HepG2 (cell line): Measurements from ENCODE around the gene MFF. TPM values are rescaled to one million over a fixed set of nuclear protein-coding genes. Genes with fewer than 3 reads are reported as not detected.

ENCODE experiments used
- ATAC-seq: fragments of 200-7000 bp; cut with Tn5 transposase; 3 replicates; pipeline ENCODE4 v1.9.1; 2020; ENCODE audit warnings: mild to moderate bottlenecking, moderate library complexity
- BruUV-seq: library from RNA; stranded (reverse); fragments of 400-500 nt; replicated peaks from 2 replicates; lab custom pipeline; 2021; lab: Mats Ljungman, UMichigan
- CTCF ChIA-PET: fragments of 300-600 bp; formaldehyde crosslinking; extraction: SDS; loops from one replicate; lab custom pipeline; 2021; ENCODE audit warnings: low total read pairs, inconsistent platforms, low intra/inter-chr PET ratio; lab: Yijun Ruan, JAX
- POLR2A ChIA-PET: fragments of 350-600 bp; sonication (Branson Sonifier 250); formaldehyde crosslinking; loops from one replicate; lab custom pipeline; 2020; ENCODE audit warnings: antibody characterized with exemption, inconsistent platforms; lab: Yijun Ruan, JAX
- DNase-seq: peaks from one replicate; pipeline ENCODE4 v3.0.0-alpha.2; 2015; ENCODE audit warnings: low spot score
- FAIRE-seq: peaks from 3 replicates; lab custom pipeline; 2011; peaks lifted over from hg19 to GRCh38; lab: Jason Lieb, UNC
- H2AFZ ChIP-seq: one replicate; pipeline ENCODE4 v1.6.1; 2011; ENCODE audit warnings: low read length, inconsistent platforms
- H3K27ac ChIP-seq: fragments of 300-600 bp; 3 replicates; pipeline ENCODE4 v1.8.0; 2011; ENCODE audit warnings: mixed run types, mild to moderate bottlenecking, mixed read lengths, low read length, inconsistent platforms; ENCODE audit not compliant: insufficient read depth; ENCODE audit errors: extremely low read length
- H3K27me3 ChIP-seq, 2 experiments: fragments of 200-600 bp in 1 of 2; 2 replicates in 1 of 2; 3 replicates in 1 of 2; pipeline versions ENCODE4 v1.6.0 to v1.8.0; 2011; ENCODE audit warnings: low read length in 2 of 2, mild to moderate bottlenecking in 2 of 2, moderate library complexity in 2 of 2, inconsistent platforms in 1 of 2; ENCODE audit not compliant: insufficient read depth in 2 of 2, control insufficient read depth in 1 of 2
- H3K36me3 ChIP-seq, 2 experiments: fragments of 200-600 bp in 1 of 2; replicated peaks in 1 of 2; 2 replicates in 1 of 2; 3 replicates in 1 of 2; pipeline versions ENCODE4 v1.5.1 to v1.8.0; 2011; ENCODE audit warnings: low read length in 2 of 2, inconsistent platforms in 1 of 2; ENCODE audit not compliant: insufficient read depth in 2 of 2, control insufficient read depth in 1 of 2
- H3K4me1 ChIP-seq: 2 replicates; pipeline ENCODE4 v1.5.1; 2012; ENCODE audit warnings: low read length, inconsistent platforms; ENCODE audit not compliant: insufficient read depth
- H3K4me2 ChIP-seq: 2 replicates; pipeline ENCODE4 v1.6.0; 2011; ENCODE audit warnings: low read depth, low read length, inconsistent platforms
- H3K4me3 ChIP-seq, 3 experiments: fragments of 200-600 bp in 1 of 3; sonication (generic), shearing (Covaris generic) in 1 of 3; replicated peaks in 1 of 3; 2 replicates each; pipeline ENCODE4 v1.5.1; 2011 to 2016; ENCODE audit warnings: low read length in 3 of 3, inconsistent platforms in 2 of 3, low read depth in 2 of 3, mild to moderate bottlenecking in 2 of 3, control low read depth in 1 of 3, mixed read lengths in 1 of 3; ENCODE audit not compliant: insufficient read depth in 1 of 3
- H3K79me2 ChIP-seq: one replicate; pipeline ENCODE4 v1.6.1; 2011; ENCODE audit warnings: low read length, inconsistent platforms; ENCODE audit not compliant: insufficient read depth
- H3K9ac ChIP-seq: 2 replicates; pipeline ENCODE4 v1.6.0; 2011; ENCODE audit warnings: mild to moderate bottlenecking, low read depth, low read length, inconsistent platforms; ENCODE audit not compliant: insufficient read depth
- H3K9me3 ChIP-seq: 2 replicates; pipeline ENCODE4 v1.5.1; 2012; ENCODE audit warnings: mild to moderate bottlenecking, low read length
- H4K20me1 ChIP-seq: 2 replicates; pipeline ENCODE4 v1.6.0; 2011; ENCODE audit warnings: inconsistent platforms, mild to moderate bottlenecking, low read length, moderate library complexity; ENCODE audit not compliant: insufficient read depth
- ATF7 ChIP-seq, 2 experiments: fragments of 450-650 bp in 1 of 2; sonication (generic) in 1 of 2; formaldehyde crosslinking in 1 of 2; IDR thresholded peaks; 2 replicates each; pipeline versions ENCODE4 v1.4.0 to v1.6.1; 2016 to 2020; ENCODE audit warnings: antibody characterized with exemption in 1 of 2, mild to moderate bottlenecking in 1 of 2, missing genetic modification reagents in 1 of 2
- FOXA1 ChIP-seq, 2 experiments: fragments of 450-650 bp in 1 of 2; sonication (generic) in 1 of 2; formaldehyde crosslinking in 1 of 2; IDR thresholded peaks; 2 replicates each; pipeline versions ENCODE4 v1.4.0 to v1.6.1; 2016 to 2020; ENCODE audit warnings: missing genetic modification reagents in 1 of 2
- FOXK2 ChIP-seq: fragments of 450-650 bp; IDR thresholded peaks from 2 replicates; pipeline ENCODE4 v1.6.1; 2016
- KAT7 ChIP-seq: IDR thresholded peaks from 2 replicates; pipeline ENCODE4 v1.6.1; 2018; ENCODE audit warnings: borderline replicate concordance, missing compliant biosample characterization
- MTF1 ChIP-seq: sonication (generic); formaldehyde crosslinking; IDR thresholded peaks from 2 replicates; pipeline ENCODE4 v1.5.0; 2020; ENCODE audit warnings: missing genetic modification reagents
- TAF15 ChIP-seq: fragments of 200-400 bp; formaldehyde crosslinking; IDR thresholded peaks from one replicate; pipeline ENCODE4 v1.6.1; 2018; ENCODE audit warnings: mild to moderate bottlenecking, low read depth, low read length; ENCODE audit not compliant: poor library complexity, severe bottlenecking
- ZNF121 ChIP-seq: sonication (generic); formaldehyde crosslinking; IDR thresholded peaks from 2 replicates; pipeline ENCODE4 v1.5.0; 2020; ENCODE audit warnings: mild to moderate bottlenecking, missing genetic modification reagents
- ZNF326 ChIP-seq: sonication (generic); formaldehyde crosslinking; IDR thresholded peaks from 2 replicates; pipeline ENCODE4 v1.4.0; 2020; ENCODE audit warnings: missing genetic modification reagents, borderline replicate concordance
- ZXDC ChIP-seq: sonication (generic); formaldehyde crosslinking; IDR thresholded peaks from 2 replicates; pipeline ENCODE4 v1.5.0; 2020; ENCODE audit warnings: mild to moderate bottlenecking, missing genetic modification reagents
- WGBS: methylation state at CpG from one replicate; pipeline ENCODE4 v1.1.6; 2017; ENCODE audit warnings: low lambda C conversion rate; 5-methylcytosine and 5-hydroxymethylcytosine counted together
- in situ Hi-C: cut with HindIII; loops from 2 replicates; pipeline ENCODE4 v1.10.0; 2017; ENCODE audit warnings: low pct_unique_long_range_greater_than_20kb; ENCODE audit not compliant: extremely low pct_ligation_motif_present
- intact Hi-C: fragments of 100-400 bp; cut with micrococcal nuclease; formaldehyde crosslinking; loops from one replicate; pipeline ENCODE4 v1.10.0; 2022; ENCODE audit not compliant: unreplicated experiment
- polyA plus RNA-seq, 8 experiments: library from polyadenylated mRNA; depleted of rRNA in 3 of 8; stranded (reverse) in 7 of 8; unstranded in 1 of 8; fragments of >200 nt; fragmentation: Illumina TruSeq in 4 of 8; extraction: Trizol in 4 of 8; gene quantifications; 2 replicates each; pipeline versions ENCODE4 v1.2.1 to v1.2.3, GENCODE V29; 2011 to 2016; ENCODE audit warnings: low read depth in 4 of 8, missing spikeins in 1 of 8, mixed read lengths in 1 of 8; ENCODE audit not compliant: insufficient read depth in 1 of 8
- total RNA-seq, 5 experiments: library from RNA; depleted of rRNA; stranded (reverse); fragments of >200 nt; fragmentation: Illumina TruSeq; extraction: Trizol; gene quantifications; 2 replicates each; pipeline ENCODE4 v1.2.3, GENCODE V29; 2016; ENCODE audit warnings: low read depth in 1 of 5

The MFF gene
- total and polyA plus RNA-seq, 2 of the 13 experiments (the other 11 are each of a cell fraction or from before 2014, with no cell fraction given), result 81.9 to 156 TPM

DNA sequence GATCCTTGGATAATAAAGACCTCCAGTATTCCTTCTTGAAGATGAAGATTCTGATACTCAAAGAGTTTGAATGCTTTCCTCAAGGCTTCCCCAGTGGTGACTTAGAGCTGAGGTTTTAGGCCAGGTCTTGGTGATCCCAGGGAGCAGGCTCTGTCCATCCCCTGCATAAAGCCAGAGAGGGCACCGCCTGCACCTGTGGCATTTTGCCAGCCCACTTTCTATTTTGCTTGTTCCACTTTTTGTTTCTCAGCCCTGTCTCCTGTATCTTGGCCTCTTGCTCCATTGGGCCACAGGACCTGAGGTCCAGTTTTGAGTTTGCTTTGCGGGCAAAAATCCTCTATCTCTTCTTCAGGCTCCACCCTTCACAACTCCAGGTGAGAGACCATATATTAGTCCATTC, 69.3 kb downstream of the MFF start (continued):
- TF ChIP-seq FOXK2 (no peak), ZNF326 (CRISPR knock-in tag) (no peak), KAT7 (CRISPR knock-in tag) (no peak)

- intact Hi-C loops (no loop called here), in situ Hi-C loops (no loop called here)
- Histone ChIP-seq H3K27me3 (peaks cover 0 to 5% of the 10 kb centered on the region in 2 experiments; a peak in 3 of 5 replicates), H3K4me2 (no peak overlapping the region), H3K27ac (no peak overlapping the region), H3K4me1 (peaks cover 16% of the 10 kb centered on the region), H4K20me1 (no peaks in the 10 kb centered on the region), H3K9me3 (no peaks in the 10 kb centered on the region), H3K9ac (no peak overlapping the region), H3K4me3 (no peak overlapping the region), H3K79me2 (no peaks in the 10 kb centered on the region), H2AFZ (no peak overlapping the region), H3K36me3 (no peaks in the 10 kb centered on the region)
- WGBS, result 7% methylated on average over 1 of the region's 1 CpG
- no peak for ATAC-seq
- FAIRE-seq, result no peak
- BruUV-seq, result no TSS peak
- no peak for DNase-seq
- no peak for TF ChIP-seq FOXA1 (IDR thresholded peaks at IDR 0.05)
- TF ChIP-seq FOXA1 (CRISPR knock-in tag; IDR thresholded peaks at IDR 0.05), result no peak
- TF ChIP-seq ZNF121 (CRISPR knock-in tag), result no peak
- no peak for TF ChIP-seq MTF1 (CRISPR knock-in tag)
- no peak for TF ChIP-seq TAF15
- TF ChIP-seq ZXDC, result no peak
- TF ChIP-seq ATF7 (IDR thresholded peaks at IDR 0.05), result 0 out of 2 replicates have a peak, but pooled peaks have one; percentile 12
- TF ChIP-seq ATF7 (CRISPR knock-in tag; IDR thresholded peaks at IDR 0.05), result no peak
- ChIA-PET POLR2A (no interaction called here), CTCF (no interaction called here)
Observed at GRCh38 chr2:227395556-227395955, 70.5 kb downstream of the MFF start.
